K562 (cell line): ENCODE data around the gene TBX6. TPM values are rescaled to one million over a fixed set of nuclear protein-coding genes. Genes with fewer than 3 reads are reported as not detected.
A peak's percentile ranks its signal among the peaks of the same experiment; 100 is the strongest.

Experiments
- ARHGAP35 ChIP-seq: fragments of 450-650 bp; IDR thresholded peaks from 2 replicates; pipeline ENCODE4 v1.6.1; 2018; ENCODE audit not compliant: partially characterized antibody
- ASH1L ChIP-seq: fragments of 450-650 bp; IDR thresholded peaks from 2 replicates; pipeline ENCODE4 v1.6.1; 2018; ENCODE audit warnings: borderline replicate concordance, mild to moderate bottlenecking, low read depth; ENCODE audit not compliant: partially characterized antibody
- BRF1 ChIP-seq: IDR thresholded peaks from 3 replicates; pipeline ENCODE4 v1.6.1; 2011; ENCODE audit warnings: borderline replicate concordance, mild to moderate bottlenecking; ENCODE audit not compliant: insufficient read length; ENCODE audit errors: extremely low read depth
- CBX2 ChIP-seq: fragments of 200-600 bp; sonication (generic); IDR thresholded peaks from one replicate; pipeline ENCODE4 v1.6.1; 2012; ENCODE audit warnings: mild to moderate bottlenecking, low read length, inconsistent platforms; ENCODE audit not compliant: insufficient read depth, poor library complexity, severe bottlenecking
- CGGBP1 ChIP-seq: fragments of 250-450 bp; sonication (Bioruptor Pico); IDR thresholded peaks from 2 replicates; pipeline ENCODE4 v1.9.0; 2021; ENCODE audit warnings: mild to moderate bottlenecking
- EZH2 ChIP-seq: IDR thresholded peaks from 2 replicates; pipeline ENCODE4 v1.6.1; 2012; ENCODE audit warnings: low read depth, mild to moderate bottlenecking, inconsistent platforms, low read length, borderline replicate concordance
- FUS ChIP-seq: fragments of 200-400 bp; formaldehyde crosslinking; optimal IDR thresholded peaks from 2 replicates; pipeline ENCODE3; 2017; ENCODE audit warnings: low read depth, low read length
- HMGXB4 ChIP-seq: sonication (generic); formaldehyde crosslinking; IDR thresholded peaks from 2 replicates; pipeline ENCODE4 v1.8.1; 2023; ENCODE audit warnings: mild to moderate bottlenecking, missing genetic modification reagents
- HNRNPL ChIP-seq: fragments of 200-400 bp; formaldehyde crosslinking; IDR thresholded peaks from 2 replicates; pipeline ENCODE4 v1.6.1; 2017; ENCODE audit warnings: low read depth, mild to moderate bottlenecking, low read length
- JUNB ChIP-seq: fragments of 450-650 bp; formaldehyde crosslinking; conservative IDR thresholded peaks from 2 replicates; pipeline ENCODE4 v1.4.0; 2020; ENCODE audit warnings: mild to moderate bottlenecking
- OTX1 ChIP-seq: fragments of 450-650 bp; formaldehyde crosslinking; IDR thresholded peaks from 2 replicates; pipeline ENCODE4 v1.4.0; 2022; ENCODE audit warnings: mild to moderate bottlenecking
- RREB1 ChIP-seq: fragments of 250-450 bp; sonication (Bioruptor Pico); IDR thresholded peaks from 2 replicates; pipeline ENCODE4 v1.4.0; 2020
- SMARCC2 ChIP-seq: fragments of 450-650 bp; IDR thresholded peaks from 2 replicates; pipeline ENCODE4 v1.6.1; 2017; ENCODE audit warnings: antibody characterized with exemption, moderate library complexity, mild to moderate bottlenecking, low read depth
- SREBF1 ChIP-seq: fragments of 150-350 bp; IDR thresholded peaks from 2 replicates; pipeline ENCODE4 v1.6.1; 2014; ENCODE audit warnings: antibody characterized with exemption, low read depth, low read length, borderline replicate concordance
- STAT5B ChIP-seq: fragments of 250-450 bp; sonication (Bioruptor Pico); IDR thresholded peaks from 2 replicates; pipeline ENCODE4 v1.8.0; 2021; ENCODE audit warnings: mild to moderate bottlenecking, inconsistent platforms
- ZFPM2 ChIP-seq: fragments of 250-450 bp; sonication (Bioruptor Pico); IDR thresholded peaks from 2 replicates; pipeline ENCODE4 v1.5.1; 2022; ENCODE audit warnings: mild to moderate bottlenecking
- ZFX ChIP-seq: sonication (generic); formaldehyde crosslinking; IDR thresholded peaks from 2 replicates; pipeline ENCODE4 v1.8.0; 2022; ENCODE audit warnings: mild to moderate bottlenecking, missing genetic modification reagents, moderate library complexity
- ZNF23 ChIP-seq: fragments of 250-450 bp; sonication (Bioruptor Pico); IDR thresholded peaks from 2 replicates; pipeline ENCODE4 v1.4.0; 2020; ENCODE audit warnings: mild to moderate bottlenecking
- ZNF311 ChIP-seq: fragments of 250-450 bp; sonication (Bioruptor Pico); IDR thresholded peaks from 2 replicates; pipeline ENCODE4 v1.4.0; 2020; ENCODE audit warnings: mild to moderate bottlenecking, moderate library complexity
- ZNF431 ChIP-seq: sonication (generic); formaldehyde crosslinking; IDR thresholded peaks from 2 replicates; pipeline ENCODE4 v1.8.0; 2022; ENCODE audit warnings: mild to moderate bottlenecking, missing genetic modification reagents
- polyA plus RNA-seq, 8 experiments: library from polyadenylated mRNA; depleted of rRNA in 4 of 8; stranded (reverse) in 5 of 8; unstranded in 3 of 8; fragments of >200 nt; fragmentation: Nextera tagmentation in 2 of 8; fragmentation: Illumina TruSeq in 1 of 8; extraction: Ambion mirVana in 2 of 8; extraction: Trizol in 1 of 8; gene quantifications; 2 replicates each; pipeline versions ENCODE4 v1.2.1 to v1.2.3, GENCODE V29; 2011 to 2014; ENCODE audit warnings: inconsistent platforms in 1 of 8, missing spikeins in 1 of 8
- total RNA-seq, 7 experiments: library from RNA; depleted of rRNA in 6 of 7; stranded (reverse); fragments of >200 nt in 6 of 7; fragmentation: Illumina TruSeq in 2 of 7; extraction: Trizol in 2 of 7; gene quantifications; 2 replicates each; pipeline versions ENCODE4 v1.2.1 to v1.2.3, GENCODE V29; 2011 to 2021; ENCODE audit warnings: low replicate concordance in 1 of 7

Gene TBX6
- total and polyA plus RNA-seq, 9 of the 15 experiments (the other 6 are each of a cell fraction or from before 2014, with no cell fraction given) = 0.07 to 0.58 (median 0.11) TPM; not detected in 2

- no peak for TF ChIP-seq ARHGAP35
- TF ChIP-seq ZNF23 (CRISPR knock-in tag) = no peak
- peak; percentile 95 for TF ChIP-seq ZFX
- no peak for TF ChIP-seq EZH2
- no peak for TF ChIP-seq BRF1
- peak; percentile 93 for TF ChIP-seq OTX1 (CRISPR knock-in tag)
- peak; percentile 84; the same call in 1 of the 2 replicates for TF ChIP-seq HNRNPL
- TF ChIP-seq STAT5B (CRISPR knock-in tag) = no peak
- TF ChIP-seq CGGBP1 (CRISPR knock-in tag) = 0 out of 2 replicates have a peak, but pooled peaks have one; percentile 4
- no peak for TF ChIP-seq HMGXB4 (CRISPR knock-in tag)
- peak; percentile 80 for TF ChIP-seq RREB1 (CRISPR knock-in tag)
- TF ChIP-seq ZFPM2 (CRISPR knock-in tag) = no peak
- TF ChIP-seq ASH1L = no peak
- peak; percentile 81 for TF ChIP-seq FUS
- TF ChIP-seq SMARCC2 = no peak
- TF ChIP-seq CBX2 = no peak
- TF ChIP-seq JUNB (CRISPR knock-in tag) = no peak
- TF ChIP-seq ZNF431 = peak; percentile 50; the same call in 1 of the 2 replicates
- TF ChIP-seq SREBF1 = no peak
- TF ChIP-seq ZNF311 (CRISPR knock-in tag) = no peak
Measured at GRCh38 chr16:30065102-30065942, 26.4 kb downstream of the TBX6 start, which contains the start of gene ALDOA (continued).
